Peyer's patch (tissue), 4 donors: ENCODE measurements around the gene ASTN1.

Source experiments
- CTCF ChIP-seq, 6 experiments: fragments of 450-650 bp in 4 of 6; fragments of 200-600 bp in 2 of 6; sonication (generic) in 1 of 6; IDR thresholded peaks; one replicate each; pipeline ENCODE4 v1.5.1; 2017 to 2019; ENCODE audit warnings: antibody characterized with exemption in 6 of 6, mild to moderate bottlenecking in 3 of 6, moderate library complexity in 1 of 6
- POLR2A ChIP-seq, 2 donors: fragments of 450-650 bp; IDR thresholded peaks; one replicate each; pipeline ENCODE4 v1.5.1; 2017; ENCODE audit warnings: antibody characterized with exemption in 2 of 2, mild to moderate bottlenecking in 2 of 2, moderate library complexity in 2 of 2

- no peak for TF ChIP-seq POLR2A (IDR thresholded peaks at IDR 0.05)
- no peak for TF ChIP-seq CTCF (IDR thresholded peaks at IDR 0.05)
Measured at GRCh38 chr1:176925223-176925622, 239.3 kb downstream of the ASTN1 start.
